ENCODE data around the gene OPRL1.

The OPRL1 gene

DNA sequence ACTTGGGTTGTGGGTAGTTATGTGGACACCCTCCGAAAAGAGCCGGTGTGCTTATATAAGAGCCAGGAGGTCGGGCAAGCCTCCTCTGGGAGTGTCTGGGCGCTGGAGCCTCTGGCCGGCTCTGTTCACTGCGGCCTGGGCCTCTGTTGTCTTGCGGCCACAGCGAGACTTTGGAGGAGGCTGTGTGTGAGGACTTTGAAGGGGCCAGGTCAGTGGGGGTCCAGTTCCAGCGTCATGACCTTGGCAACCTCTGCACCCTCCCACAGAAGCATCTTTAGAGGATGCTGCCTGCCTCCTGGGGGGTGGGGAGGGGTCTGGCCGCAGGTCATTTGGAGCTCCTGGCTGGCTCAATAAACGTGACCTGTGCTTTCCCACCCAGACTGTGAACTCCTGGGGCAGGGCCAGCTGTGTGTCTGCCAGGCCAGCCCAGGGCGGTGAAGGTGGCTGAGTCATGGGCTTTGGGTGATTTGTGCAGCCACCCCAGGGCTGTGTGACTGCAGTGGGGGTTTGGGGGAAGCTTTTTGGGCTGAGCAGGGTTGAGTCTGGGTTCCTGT, 15.7 kb upstream of the OPRL1 start:
- no peak for DNase-seq
- H3K36me3 Mint-ChIP-seq (ENCODE audit: low read depth) = no peaks in the 10 kb centered on the region
- peak overlapping the region; percentile 57 for H3K27ac Mint-ChIP-seq
- peaks cover 34% of the 10 kb centered on the region for H3K4me1 Mint-ChIP-seq
- H3K9me3 Mint-ChIP-seq = no peaks in the 10 kb centered on the region
- H3K4me3 Mint-ChIP-seq = peak overlapping the region; percentile 93
- TF ChIP-seq CTCF (IDR thresholded peaks at IDR 0.05) = no peak
- peaks cover 11% of the 10 kb centered on the region for H3K27me3 Mint-ChIP-seq (ENCODE audit: low read depth, poor library complexity)

DNA sequence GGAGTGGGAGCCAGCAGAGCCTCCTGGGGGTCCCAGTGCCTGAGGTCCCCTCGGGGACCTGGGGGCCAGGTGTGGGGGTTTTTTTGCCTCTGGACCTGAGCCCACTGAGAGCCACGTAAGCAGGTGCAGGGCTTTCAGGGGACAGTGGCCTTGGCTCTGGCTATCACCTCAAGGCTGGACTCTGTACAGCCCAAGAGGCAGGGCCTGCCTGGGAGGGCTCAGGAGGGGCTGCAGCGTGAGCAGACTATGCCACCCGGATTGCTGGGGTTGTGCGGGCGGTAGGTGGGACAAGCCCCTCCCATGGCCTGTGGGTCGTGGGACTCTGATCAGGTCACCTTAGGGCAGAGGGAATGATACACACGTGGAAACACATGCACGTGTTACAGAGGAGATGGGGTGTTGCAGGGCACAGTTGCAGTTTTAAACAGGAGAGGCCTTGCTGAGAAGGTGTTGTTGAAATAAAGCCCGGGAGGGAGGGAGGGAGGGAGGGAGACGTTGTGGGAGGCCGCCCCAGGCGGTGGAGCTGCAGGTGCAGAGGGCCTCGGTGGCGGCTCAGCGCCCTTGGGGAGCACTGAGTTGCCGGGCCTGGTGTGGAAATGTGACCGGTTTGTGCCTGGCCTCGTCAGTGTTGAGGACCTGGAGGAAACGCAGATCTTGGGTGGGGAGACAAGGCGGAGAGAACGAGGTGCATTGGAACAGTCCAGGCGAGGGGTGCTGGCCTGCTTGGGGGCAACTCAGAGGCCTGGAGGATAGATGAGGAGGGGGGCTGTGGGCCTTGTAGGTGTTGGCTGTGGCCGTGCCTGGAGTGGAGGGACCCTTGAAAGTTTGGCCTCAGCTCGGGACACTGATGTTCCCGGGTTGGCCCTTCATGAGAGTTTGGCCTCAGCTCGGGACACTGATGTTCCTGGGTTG, 14.6 kb upstream of the OPRL1 start:
- H3K4me3 Mint-ChIP-seq = peak overlapping the region; percentile 12
- no peak overlapping the region for H3K27ac Mint-ChIP-seq
- TF ChIP-seq CTCF (IDR thresholded peaks at IDR 0.05) = no peak
- H3K27me3 Mint-ChIP-seq (ENCODE audit: low read depth, poor library complexity) = no peaks in the 10 kb centered on the region
- H3K36me3 Mint-ChIP-seq (ENCODE audit: low read depth) = no peaks in the 10 kb centered on the region
- DNase-seq = no peak
- H3K9me3 Mint-ChIP-seq = no peaks in the 10 kb centered on the region
- H3K4me1 Mint-ChIP-seq = peaks cover 34% of the 10 kb centered on the region

DNA sequence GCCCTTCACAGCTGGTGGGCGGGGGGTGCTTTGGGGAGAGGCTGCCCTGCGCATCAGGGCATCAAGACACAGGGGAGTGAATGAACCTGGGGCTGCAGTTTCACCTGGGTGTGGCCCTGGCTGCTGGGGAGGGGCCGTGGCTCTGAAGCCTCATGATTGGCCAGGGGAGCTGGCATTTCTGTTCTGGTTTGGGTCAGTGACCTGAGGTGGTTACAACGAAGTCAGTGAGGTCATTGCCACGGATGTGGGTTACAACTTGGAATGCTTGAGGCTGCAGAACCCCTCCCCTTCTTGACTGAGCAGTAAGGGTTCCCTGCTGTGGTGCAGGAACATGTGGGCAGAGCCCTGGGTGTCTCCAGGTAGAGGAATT, 13.9 kb upstream of the OPRL1 start:
- no peak for TF ChIP-seq CTCF (IDR thresholded peaks at IDR 0.05)
- Mint-ChIP-seq H3K27ac (no peak overlapping the region), H3K4me3 (no peak overlapping the region), H3K4me1 (peaks cover 34% of the 10 kb centered on the region), H3K27me3 (ENCODE audit: low read depth, poor library complexity) (no peaks in the 10 kb centered on the region), H3K36me3 (ENCODE audit: low read depth) (no peaks in the 10 kb centered on the region), H3K9me3 (no peaks in the 10 kb centered on the region)
- DNase-seq = no peak

- TF ChIP-seq CTCF (IDR thresholded peaks at IDR 0.05) = no peak
- peaks cover 31% of the 10 kb centered on the region for H3K4me1 Mint-ChIP-seq
- H3K27ac Mint-ChIP-seq = peak overlapping the region; percentile 24
- no peaks in the 10 kb centered on the region for H3K9me3 Mint-ChIP-seq
- H3K4me3 Mint-ChIP-seq = no peak overlapping the region
- no peaks in the 10 kb centered on the region for H3K27me3 Mint-ChIP-seq (ENCODE audit: low read depth, poor library complexity)
- H3K36me3 Mint-ChIP-seq (ENCODE audit: low read depth) = no peaks in the 10 kb centered on the region
- DNase-seq = no peak
These were observed 12.8 kb upstream of the OPRL1 start for GRCh38 chr20:64067005-64067632.

- peaks cover 26% of the 10 kb centered on the region for H3K4me1 Mint-ChIP-seq
- no peaks in the 10 kb centered on the region for H3K36me3 Mint-ChIP-seq (ENCODE audit: low read depth)
- H3K27ac Mint-ChIP-seq = no peak overlapping the region
- no peaks in the 10 kb centered on the region for H3K27me3 Mint-ChIP-seq (ENCODE audit: low read depth, poor library complexity)
- H3K9me3 Mint-ChIP-seq = no peaks in the 10 kb centered on the region
- no peak overlapping the region for H3K4me3 Mint-ChIP-seq
- DNase-seq = no peak
- TF ChIP-seq CTCF (IDR thresholded peaks at IDR 0.05) = no peak
These were observed 12.1 kb upstream of the OPRL1 start for GRCh38 chr20:64067733-64068307.
